Measurements from ENCODE around the gene SYNE2. TPM values are rescaled to one million over a fixed set of nuclear protein-coding genes. Genes with fewer than 3 reads are reported as not detected.

SYNE2 gene
- total RNA-seq, 4 donors from 2014 or later: 92.4 to 165 (median 98.3) TPM

GRCh38 chr14:63938198-63939005 is 85.6 kb downstream of the SYNE2 start:
- no peak for DNase-seq (ENCODE audit: extremely low spot score)
- 82% methylated on average over 9 of the region's 9 CpGs for WGBS
- intact Hi-C loops (cut with DNase I): no loop called here

GRCh38 chr14:63939006-63939270 is 86.1 kb downstream of the SYNE2 start:
- H3K27me3 ChIP-seq: no peaks in the 10 kb centered on the region
- peak; percentile 79 for DNase-seq (ENCODE audit: extremely low spot score)
- no peaks in the 10 kb centered on the region for H3K9me3 ChIP-seq
- intact Hi-C loops (cut with DNase I): no loop called here
- WGBS: 100% methylated on average over 1 of the region's 1 CpG
- TF ChIP-seq EP300 (IDR thresholded peaks at IDR 0.05) (no peak), POLR2A (IDR thresholded peaks at IDR 0.05; ENCODE audit: low read depth) (no peak), CTCF (IDR thresholded peaks at IDR 0.05) (no peak), POLR2AphosphoS5 (IDR thresholded peaks at IDR 0.05) (no peak)
- H3K4me1 ChIP-seq: no peaks in the 10 kb centered on the region
- peaks cover 0 to 26% (median 18%) of the 10 kb centered on the region in 4 donors for H3K36me3 ChIP-seq
- no peak overlapping the region for H3K4me3 ChIP-seq
- no peak overlapping the region for H3K27ac ChIP-seq (replicated peaks in 1 of 4)

More at GRCh38 chr14:63938198-63939005, 85.6 kb downstream of the SYNE2 start:
- no peak for TF ChIP-seq POLR2A (IDR thresholded peaks at IDR 0.05; ENCODE audit: low read depth)
- TF ChIP-seq EP300 (IDR thresholded peaks at IDR 0.05): no peak
- TF ChIP-seq CTCF (IDR thresholded peaks at IDR 0.05): no peak
- TF ChIP-seq POLR2AphosphoS5 (IDR thresholded peaks at IDR 0.05): no peak
- Histone ChIP-seq H3K4me3 (no peak overlapping the region), H3K27ac (replicated peaks in 1 of 4) (no peak overlapping the region), H3K36me3 (peaks cover 0 to 26% (median 18%) of the 10 kb centered on the region in 4 donors), H3K4me1 (no peaks in the 10 kb centered on the region), H3K9me3 (no peaks in the 10 kb centered on the region), H3K27me3 (no peaks in the 10 kb centered on the region)

- no peaks in the 10 kb centered on the region for H3K4me1 ChIP-seq
- no peak for TF ChIP-seq CTCF (IDR thresholded peaks at IDR 0.05)
- no peak for TF ChIP-seq EP300 (IDR thresholded peaks at IDR 0.05)
- TF ChIP-seq POLR2AphosphoS5 (IDR thresholded peaks at IDR 0.05): no peak
- no peak for TF ChIP-seq POLR2A (IDR thresholded peaks at IDR 0.05; ENCODE audit: low read depth)
- H3K27ac ChIP-seq (replicated peaks in 1 of 4): no peak overlapping the region
- peaks cover 0 to 26% (median 18%) of the 10 kb centered on the region in 4 donors for H3K36me3 ChIP-seq
- peak; percentile 64 for DNase-seq (ENCODE audit: extremely low spot score)
- H3K9me3 ChIP-seq: no peaks in the 10 kb centered on the region
- WGBS: 79% methylated on average over 4 of the region's 4 CpGs
- intact Hi-C loops (cut with DNase I): no loop called here
- H3K27me3 ChIP-seq: no peaks in the 10 kb centered on the region
- H3K4me3 ChIP-seq: no peak overlapping the region
Measured at GRCh38 chr14:63940387-63940786, 87.6 kb downstream of the SYNE2 start.

GRCh38 chr14:63941023-63941422 is 88.2 kb downstream of the SYNE2 start:
- Histone ChIP-seq H3K27me3 (no peaks in the 10 kb centered on the region), H3K4me1 (no peaks in the 10 kb centered on the region), H3K36me3 (peaks cover 0 to 26% (median 18%) of the 10 kb centered on the region in 4 donors), H3K4me3 (no peak overlapping the region), H3K27ac (replicated peaks in 1 of 4) (no peak overlapping the region), H3K9me3 (no peaks in the 10 kb centered on the region)
- DNase-seq (ENCODE audit: extremely low spot score): peak; percentile 50
- 85% methylated on average over 3 of the region's 3 CpGs for WGBS
- TF ChIP-seq CTCF (IDR thresholded peaks at IDR 0.05) (no peak), EP300 (IDR thresholded peaks at IDR 0.05) (no peak), POLR2A (IDR thresholded peaks at IDR 0.05; ENCODE audit: low read depth) (no peak), POLR2AphosphoS5 (IDR thresholded peaks at IDR 0.05) (no peak)
- intact Hi-C loops (cut with DNase I): no loop called here

Data from esophagus muscularis mucosa (tissue), 4 donors.